Right atrium auricular region (tissue), 2 donors: Measurements from ENCODE around the gene SEPTIN10. TPM values are rescaled to one million over a fixed set of nuclear protein-coding genes. Genes with fewer than 3 reads are reported as not detected.

Experiments used
- DNase-seq: peaks from one replicate; pipeline ENCODE4 v3.0.0-alpha.2; 2019; ENCODE audit warnings: low spot score
- H3K27ac ChIP-seq, 2 donors: fragments of 200-600 bp; sonication (generic); 1 replicate in 1 of 2; 2 replicates in 1 of 2; pipeline ENCODE4 v1.5.1; 2016 to 2019
- H3K27me3 ChIP-seq, 2 donors: fragments of 200-600 bp; sonication (generic); one replicate each; pipeline versions ENCODE4 v1.5.1 to v1.6.0; 2017 to 2019
- H3K36me3 ChIP-seq: fragments of 200-600 bp; sonication (generic); one replicate; pipeline ENCODE4 v1.5.1; 2016
- H3K4me1 ChIP-seq, 2 donors: fragments of 200-600 bp; sonication (generic); one replicate each; pipeline versions ENCODE4 v1.5.1 to v1.6.0; 2017 to 2019
- H3K4me3 ChIP-seq, 2 donors: fragments of 200-600 bp; sonication (generic); 1 replicate in 1 of 2; 2 replicates in 1 of 2; pipeline ENCODE4 v1.5.1; 2017 to 2019; ENCODE audit warnings: mild to moderate bottlenecking in 1 of 2, moderate library complexity in 1 of 2
- H3K9me3 ChIP-seq, 2 donors: fragments of 200-600 bp; sonication (generic); one replicate each; pipeline ENCODE4 v1.5.1; 2019
- CTCF ChIP-seq, 2 donors: fragments of 200-600 bp; sonication (generic); IDR thresholded peaks; one replicate each; pipeline ENCODE4 v1.5.1; 2019; ENCODE audit warnings: antibody characterized with exemption in 2 of 2
- total RNA-seq, 2 donors: library from RNA; depleted of rRNA; stranded (reverse); fragments of >200 nt; gene quantifications; one replicate each; pipeline ENCODE4 v1.1.0, GENCODE V29; 2016

Gene SEPTIN10
- total RNA-seq, 2 donors from 2014 or later = 47.0 to 61.7 TPM

GRCh38 chr2:109554758-109555157, 59.0 kb downstream of the SEPTIN10 start:
- Histone ChIP-seq H3K4me3 (no peak overlapping the region), H3K27me3 (no peaks in the 10 kb centered on the region), H3K27ac (no peak overlapping the region), H3K9me3 (no peaks in the 10 kb centered on the region), H3K4me1 (no peaks in the 10 kb centered on the region), H3K36me3 (peaks cover 9% of the 10 kb centered on the region)
- no peak for DNase-seq
- no peak for TF ChIP-seq CTCF (IDR thresholded peaks at IDR 0.05)

- H3K4me3 ChIP-seq = no peak overlapping the region
- no peaks in the 10 kb centered on the region for H3K9me3 ChIP-seq
- no peak for DNase-seq
- no peak for TF ChIP-seq CTCF (IDR thresholded peaks at IDR 0.05)
- peaks cover 5% of the 10 kb centered on the region for H3K36me3 ChIP-seq
- no peaks in the 10 kb centered on the region for H3K27me3 ChIP-seq
- H3K4me1 ChIP-seq = no peaks in the 10 kb centered on the region
- no peak overlapping the region for H3K27ac ChIP-seq
These were observed 64.7 kb downstream of the SEPTIN10 start for GRCh38 chr2:109549016-109549590.

GRCh38 chr2:109547280-109547679, 66.5 kb downstream of the SEPTIN10 start:
- Histone ChIP-seq H3K36me3 (peaks cover under 1% of the 10 kb centered on the region), H3K27ac (no peak overlapping the region), H3K4me3 (no peak overlapping the region), H3K9me3 (no peaks in the 10 kb centered on the region), H3K4me1 (no peaks in the 10 kb centered on the region), H3K27me3 (no peaks in the 10 kb centered on the region)
- no peak for DNase-seq
- TF ChIP-seq CTCF (IDR thresholded peaks at IDR 0.05) = no peak

GRCh38 chr2:109545828-109546713, 67.7 kb downstream of the SEPTIN10 start:
- Histone ChIP-seq H3K27me3 (no peaks in the 10 kb centered on the region), H3K4me1 (no peaks in the 10 kb centered on the region), H3K4me3 (no peak overlapping the region), H3K27ac (no peak overlapping the region), H3K9me3 (no peaks in the 10 kb centered on the region), H3K36me3 (no peaks in the 10 kb centered on the region)
- peak; percentile 70 for DNase-seq
- peak; percentile 89 to 93 for TF ChIP-seq CTCF (IDR thresholded peaks at IDR 0.05)

GRCh38 chr2:109542384-109542783, 71.4 kb downstream of the SEPTIN10 start:
- no peak for DNase-seq
- no peak for TF ChIP-seq CTCF (IDR thresholded peaks at IDR 0.05)
- Histone ChIP-seq H3K27me3 (no peaks in the 10 kb centered on the region), H3K9me3 (no peaks in the 10 kb centered on the region), H3K36me3 (no peaks in the 10 kb centered on the region), H3K4me3 (no peak overlapping the region), H3K27ac (no peak overlapping the region), H3K4me1 (no peaks in the 10 kb centered on the region)
